ENCODE results near the gene C3orf18. TPM values are rescaled to one million over a fixed set of nuclear protein-coding genes. Genes with fewer than 3 reads are reported as not detected.

Gene C3orf18
- total RNA-seq, 4 donors from 2014 or later = 1.9 to 10.2 (median 4.3) TPM

DNA sequence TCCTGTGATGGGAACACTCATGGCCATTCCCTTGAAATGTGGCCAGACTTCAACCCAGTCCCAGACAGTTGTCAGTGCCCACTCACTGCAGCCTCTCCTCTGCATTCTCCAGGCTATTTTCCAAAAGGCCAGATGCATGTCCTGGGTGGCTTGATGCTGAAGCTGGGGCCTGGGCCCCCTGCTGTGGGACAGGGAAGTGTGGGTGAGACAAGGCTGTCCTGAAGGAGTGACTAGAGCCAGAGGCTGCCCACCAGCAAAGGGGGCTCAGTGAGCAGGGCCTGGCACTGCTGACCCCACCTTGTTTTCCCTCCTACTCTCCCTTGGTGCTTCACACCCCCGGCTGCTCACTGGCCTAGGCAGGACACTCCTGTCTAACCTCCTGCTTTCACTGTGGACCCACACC, 32.2 kb upstream of the C3orf18 start:
- Histone ChIP-seq H3K9me3 (no peaks in the 10 kb centered on the region), H3K36me3 (no peaks in the 10 kb centered on the region), H3K27ac (peak overlapping the region; percentile 91 to 98 (median 94)), H3K4me1 (peaks cover 31 to 53% (median 42%) of the 10 kb centered on the region in 4 donors), H3K27me3 (no peaks in the 10 kb centered on the region), H3K4me3 (no peak overlapping the region)
- intact Hi-C loops (cut with DNase I; ENCODE audit: low total_unique reads) = no loop called here
- WGBS, 2 donors (ENCODE audit: low coverage in 1 of 2) = 86% methylated on average over 1 of the region's 1 CpG; no CpG with 5 or more reads in 1 of the 2 donors
- no peak for DNase-seq
- in situ Hi-C loops (cut with MboI; ENCODE audit: low pct_ligation_motif_present in 1 of 4, low pct_unique_long_range_greater_than_20kb in 1 of 4, low sequenced_read_pairs in 3 of 4) = loop anchor here in 2 of 4 donors (25.0 kb wide), 1 partner anchor 788 kb away; the partner anchor contains the start of genes MANF (in 2 of the 2) and RBM15B (in 2 of the 2)
- TF ChIP-seq POLR2AphosphoS5 (IDR thresholded peaks at IDR 0.05) = no peak

DNA sequence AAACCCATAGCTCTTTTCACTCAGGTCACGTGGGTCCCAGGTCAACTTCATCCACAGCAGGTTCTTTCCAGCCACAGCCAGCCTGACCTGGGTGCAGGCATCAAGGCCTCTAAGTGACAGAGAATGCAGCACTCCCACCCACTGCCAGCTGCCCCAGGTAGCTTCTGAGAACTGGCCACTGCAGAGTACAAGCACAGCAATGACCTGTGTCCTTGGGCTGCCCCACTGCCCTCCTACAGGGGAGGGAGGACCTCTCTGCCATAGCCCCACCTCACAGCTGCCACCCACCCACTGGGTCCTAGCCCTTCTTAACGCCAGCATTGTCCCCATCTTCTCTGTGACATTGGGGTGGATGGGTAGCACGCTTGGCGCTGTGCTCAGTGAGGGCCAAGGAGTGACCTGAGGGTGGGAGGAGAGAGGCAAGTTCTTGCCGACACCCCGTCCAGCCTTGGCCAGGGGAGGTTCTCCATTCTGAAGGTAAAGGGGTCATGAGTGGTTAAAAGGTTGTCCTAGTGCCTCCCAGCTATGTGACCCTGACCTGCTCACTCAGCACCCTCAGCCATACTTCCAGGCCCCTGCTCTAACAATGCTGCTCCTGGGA, 31.7 kb upstream of the C3orf18 start:
- peak overlapping the region in 3 of 4 donors; percentile 91 to 97 (median 92) for H3K27ac ChIP-seq

DNA sequence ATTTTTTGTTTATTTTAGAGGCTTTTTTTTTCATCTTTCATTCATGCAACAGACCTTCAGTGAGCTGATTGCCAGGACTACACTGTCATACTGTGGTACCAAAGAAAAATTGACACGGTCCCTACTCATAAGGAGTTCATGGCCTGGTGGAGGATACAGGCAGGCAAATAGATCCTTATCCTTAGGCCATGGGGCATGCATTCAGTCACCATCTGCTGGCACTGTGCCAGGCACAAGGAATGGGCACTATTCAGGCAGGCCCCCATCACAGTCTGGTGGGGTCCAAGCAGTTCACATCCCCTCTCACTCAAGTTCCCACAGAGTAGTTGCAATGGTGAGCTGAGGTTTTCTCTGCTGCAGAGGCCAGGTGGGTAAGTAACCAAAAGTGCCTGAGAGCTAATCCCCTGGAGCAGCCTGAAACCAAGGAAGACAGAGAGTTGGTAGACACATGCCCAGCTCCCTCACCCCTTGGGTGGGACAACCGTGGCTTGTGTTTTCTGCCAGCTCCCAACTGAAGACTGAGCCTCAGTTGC, 26.8 kb upstream of the C3orf18 start:
- WGBS, 2 donors (ENCODE audit: low coverage in 1 of 2) = 39 to 57% methylated on average over 2 of the region's 2 CpGs
- Histone ChIP-seq H3K27me3 (no peaks in the 10 kb centered on the region), H3K4me1 (peaks cover 5 to 19% (median 13%) of the 10 kb centered on the region in 4 donors), H3K9me3 (no peaks in the 10 kb centered on the region), H3K4me3 (no peak overlapping the region), H3K27ac (no peak overlapping the region), H3K36me3 (no peaks in the 10 kb centered on the region)
- TF ChIP-seq POLR2AphosphoS5 (IDR thresholded peaks at IDR 0.05) (no peak), EP300 (IDR thresholded peaks at IDR 0.05; ENCODE audit: low read depth) (no peak), POLR2A (IDR thresholded peaks at IDR 0.05) (no peak)
- TF ChIP-seq, protein P1, sequence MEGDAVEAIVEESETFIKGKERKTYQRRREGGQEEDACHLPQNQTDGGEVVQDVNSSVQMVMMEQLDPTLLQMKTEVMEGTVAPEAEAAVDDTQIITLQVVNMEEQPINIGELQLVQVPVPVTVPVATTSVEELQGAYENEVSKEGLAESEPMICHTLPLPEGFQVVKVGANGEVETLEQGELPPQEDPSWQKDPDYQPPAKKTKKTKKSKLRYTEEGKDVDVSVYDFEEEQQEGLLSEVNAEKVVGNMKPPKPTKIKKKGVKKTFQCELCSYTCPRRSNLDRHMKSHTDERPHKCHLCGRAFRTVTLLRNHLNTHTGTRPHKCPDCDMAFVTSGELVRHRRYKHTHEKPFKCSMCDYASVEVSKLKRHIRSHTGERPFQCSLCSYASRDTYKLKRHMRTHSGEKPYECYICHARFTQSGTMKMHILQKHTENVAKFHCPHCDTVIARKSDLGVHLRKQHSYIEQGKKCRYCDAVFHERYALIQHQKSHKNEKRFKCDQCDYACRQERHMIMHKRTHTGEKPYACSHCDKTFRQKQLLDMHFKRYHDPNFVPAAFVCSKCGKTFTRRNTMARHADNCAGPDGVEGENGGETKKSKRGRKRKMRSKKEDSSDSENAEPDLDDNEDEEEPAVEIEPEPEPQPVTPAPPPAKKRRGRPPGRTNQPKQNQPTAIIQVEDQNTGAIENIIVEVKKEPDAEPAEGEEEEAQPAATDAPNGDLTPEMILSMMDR (IDR thresholded peaks at IDR 0.05) = no peak
- in situ Hi-C loops (cut with MboI; ENCODE audit: low pct_ligation_motif_present in 1 of 4, low pct_unique_long_range_greater_than_20kb in 1 of 4, low sequenced_read_pairs in 3 of 4) (no loop called here), intact Hi-C loops (cut with DNase I; ENCODE audit: low total_unique reads) (no loop called here)
- DNase-seq = no peak

More for the DNA sequence above, 31.7 kb upstream of the C3orf18 start:
- Histone ChIP-seq H3K4me1 (peaks cover 31 to 48% (median 41%) of the 10 kb centered on the region in 4 donors), H3K9me3 (no peaks in the 10 kb centered on the region), H3K4me3 (no peak overlapping the region), H3K27me3 (no peaks in the 10 kb centered on the region), H3K36me3 (no peaks in the 10 kb centered on the region)
- intact Hi-C loops (cut with DNase I; ENCODE audit: low total_unique reads) (no loop called here), in situ Hi-C loops (cut with MboI; ENCODE audit: low pct_ligation_motif_present in 1 of 4, low pct_unique_long_range_greater_than_20kb in 1 of 4, low sequenced_read_pairs in 3 of 4) (no loop called here)
- DNase-seq = no peak
- TF ChIP-seq POLR2AphosphoS5 (IDR thresholded peaks at IDR 0.05) (no peak), POLR2A (IDR thresholded peaks at IDR 0.05) (no peak), EP300 (IDR thresholded peaks at IDR 0.05; ENCODE audit: low read depth) (no peak)
- TF ChIP-seq, protein P1 (IDR thresholded peaks at IDR 0.05) = no peak
- WGBS, 2 donors (ENCODE audit: low coverage in 1 of 2) = 93% methylated on average over 6 of the region's 6 CpGs; no CpG with 5 or more reads in 1 of the 2 donors

DNA sequence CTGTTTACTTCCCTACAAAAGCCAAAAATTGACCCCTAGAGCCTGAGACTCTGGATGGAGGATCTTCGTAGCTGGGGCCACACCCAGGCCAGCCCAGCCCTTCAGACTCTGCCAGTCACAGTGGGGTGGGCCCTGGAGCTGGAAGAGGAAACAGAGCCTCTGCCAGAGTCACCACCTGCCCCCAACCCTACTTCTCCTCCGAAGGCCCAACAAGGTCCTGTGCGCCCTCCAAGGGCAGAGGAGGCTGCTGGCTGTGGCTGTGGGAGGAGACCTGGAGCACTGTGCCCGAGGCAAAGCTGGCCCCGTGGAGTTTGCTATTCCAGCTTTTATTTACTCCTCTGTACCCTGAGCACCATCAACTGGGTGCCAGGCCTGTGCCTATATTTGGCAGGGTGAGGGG, 25.0 kb upstream of the C3orf18 start:
- Histone ChIP-seq H3K36me3 (no peaks in the 10 kb centered on the region), H3K4me3 (no peak overlapping the region), H3K4me1 (peaks cover 5 to 18% (median 13%) of the 10 kb centered on the region in 4 donors), H3K27ac (no peak overlapping the region), H3K27me3 (no peaks in the 10 kb centered on the region), H3K9me3 (no peaks in the 10 kb centered on the region)
- in situ Hi-C loops (cut with MboI; ENCODE audit: low pct_ligation_motif_present in 1 of 4, low pct_unique_long_range_greater_than_20kb in 1 of 4, low sequenced_read_pairs in 3 of 4) (no loop called here), intact Hi-C loops (cut with DNase I; ENCODE audit: low total_unique reads) (no loop called here)
- TF ChIP-seq, protein P1 (IDR thresholded peaks at IDR 0.05) = no peak
- TF ChIP-seq EP300 (IDR thresholded peaks at IDR 0.05; ENCODE audit: low read depth) (no peak), POLR2A (IDR thresholded peaks at IDR 0.05) (no peak), POLR2AphosphoS5 (IDR thresholded peaks at IDR 0.05) (no peak)
- no peak for DNase-seq
- 40 to 49% methylated on average over 1 to 5 of the region's 5 CpGs for WGBS, 2 donors (ENCODE audit: low coverage in 1 of 2)

Measured in transverse colon (tissue), 4 donors.